Esophagus muscularis mucosa (tissue), 4 donors: ENCODE results near the gene NCAN. TPM values are rescaled to one million over a fixed set of nuclear protein-coding genes. Genes with fewer than 3 reads are reported as not detected.
A peak's percentile ranks its signal among the peaks of the same experiment; 100 is the strongest.

Experiments
- DNase-seq: peaks from one replicate; pipeline ENCODE4 v3.0.0-alpha.2; 2017; ENCODE audit errors: extremely low spot score
- H3K27ac ChIP-seq, 4 donors: fragments of 200-600 bp; sonication (generic); replicated peaks in 1 of 4; 1 replicate in 3 of 4; 2 replicates in 1 of 4; pipeline ENCODE4 v1.5.1; 2016 to 2019; ENCODE audit warnings: mild to moderate bottlenecking in 1 of 4
- H3K27me3 ChIP-seq, 4 donors: fragments of 200-600 bp; sonication (generic); one replicate each; pipeline versions ENCODE4 v1.5.1 to v1.6.0; 2016 to 2019
- H3K36me3 ChIP-seq, 4 donors: fragments of 200-600 bp; sonication (generic); one replicate each; pipeline ENCODE4 v1.5.1; 2016 to 2019
- H3K4me1 ChIP-seq, 4 donors: fragments of 200-600 bp; sonication (generic); one replicate each; pipeline ENCODE4 v1.5.1; 2016 to 2019
- H3K4me3 ChIP-seq, 4 donors: fragments of 200-600 bp; sonication (generic); 1 replicate in 2 of 4; 2 replicates in 2 of 4; pipeline ENCODE4 v1.5.1; 2016 to 2019; ENCODE audit warnings: mild to moderate bottlenecking in 4 of 4, moderate library complexity in 1 of 4
- H3K9me3 ChIP-seq, 4 donors: fragments of 200-600 bp; sonication (generic); 1 replicate in 3 of 4; 2 replicates in 1 of 4; pipeline ENCODE4 v1.5.1; 2016 to 2019
- CTCF ChIP-seq, 3 experiments: fragments of 200-600 bp in 2 of 3; fragments of 450-650 bp in 1 of 3; sonication (generic) in 2 of 3; IDR thresholded peaks; one replicate each; pipeline ENCODE4 v1.5.1; 2017 to 2019; ENCODE audit warnings: antibody characterized with exemption in 3 of 3, mild to moderate bottlenecking in 2 of 3, moderate library complexity in 1 of 3
- EP300 ChIP-seq: sonication (generic); formaldehyde crosslinking; IDR thresholded peaks from one replicate; pipeline ENCODE4 v1.6.1; 2017; ENCODE audit warnings: antibody characterized with exemption
- POLR2A ChIP-seq: fragments of 450-650 bp; IDR thresholded peaks from one replicate; pipeline ENCODE4 v1.6.1; 2017; ENCODE audit warnings: antibody characterized with exemption, moderate library complexity, mild to moderate bottlenecking, low read depth
- POLR2AphosphoS5 ChIP-seq, 2 donors: sonication (generic); formaldehyde crosslinking; IDR thresholded peaks; one replicate each; pipeline ENCODE4 v1.6.1; 2017; ENCODE audit warnings: antibody characterized with exemption in 2 of 2
- WGBS: methylation state at CpG from one replicate; pipeline ENCODE4 v1.1.5; 2018; 5-methylcytosine and 5-hydroxymethylcytosine counted together
- intact Hi-C: fragments of 100-400 bp; cut with DNase I; formaldehyde crosslinking; loops from one replicate; pipeline ENCODE4 v1.15.1; 2023
- total RNA-seq, 4 donors: library from RNA; depleted of rRNA; stranded (reverse); fragments of >200 nt; gene quantifications; one replicate each; pipeline versions ENCODE4 v1.1.0 to v1.2.1, GENCODE V29; 2016

NCAN gene
- total RNA-seq, 4 donors from 2014 or later: 0.17 TPM; not detected in 3

- Histone ChIP-seq H3K4me1 (peaks cover 4 to 12% (median 10%) of the 10 kb centered on the region in 4 donors), H3K27ac (no peak overlapping the region), H3K9me3 (no peaks in the 10 kb centered on the region), H3K36me3 (no peaks in the 10 kb centered on the region), H3K27me3 (peaks cover 0 to 80% (median 28%) of the 10 kb centered on the region in 4 donors), H3K4me3 (no peak overlapping the region)
- intact Hi-C loops: loop anchor here (2.0 kb wide), 1 partner anchor 77 kb away; no protein-coding TSS in a partner anchor
- DNase-seq: no peak
- TF ChIP-seq POLR2A (no peak), POLR2AphosphoS5 (IDR thresholded peaks at IDR 0.05) (no peak), CTCF (IDR thresholded peaks at IDR 0.05) (no peak), EP300 (no peak)
- WGBS: 82% methylated on average over 6 of the region's 6 CpGs
Observed at GRCh38 chr19:19223636-19224035, 11.9 kb downstream of the NCAN start.

DNA sequence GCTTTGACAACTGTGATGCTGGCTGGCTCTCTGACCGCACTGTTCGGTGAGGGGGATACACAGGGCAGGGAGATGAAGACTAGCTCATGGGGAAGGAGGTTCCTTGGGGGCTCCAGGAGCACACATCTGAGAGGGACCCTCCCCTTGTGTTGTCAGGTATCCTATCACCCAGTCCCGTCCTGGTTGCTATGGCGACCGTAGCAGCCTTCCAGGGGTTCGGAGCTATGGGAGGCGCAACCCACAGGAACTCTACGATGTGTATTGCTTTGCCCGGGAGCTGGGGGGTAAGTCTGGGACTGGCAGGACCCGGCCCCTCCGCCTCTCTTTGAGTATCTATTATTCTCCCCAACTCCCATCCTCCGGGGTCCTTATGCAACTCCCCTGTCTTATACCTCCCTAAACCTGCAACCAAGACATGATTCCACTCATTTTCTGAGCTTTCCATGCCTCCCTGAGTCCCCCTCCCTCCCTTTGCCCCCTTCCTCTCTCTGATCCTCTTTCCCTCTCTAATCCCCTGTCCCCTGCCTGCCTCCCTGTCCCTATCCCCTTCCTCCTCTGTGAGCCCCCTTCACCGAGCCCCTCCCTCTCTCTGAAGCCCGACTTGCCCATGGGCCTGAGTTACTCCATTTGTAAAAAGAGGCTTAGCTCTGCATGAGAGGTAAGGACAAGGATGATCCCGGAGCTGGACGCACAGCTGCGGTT lies 12.5 kb downstream of the NCAN start:
- peaks cover 0 to 76% (median 28%) of the 10 kb centered on the region in 4 donors for H3K27me3 ChIP-seq
- no peaks in the 10 kb centered on the region for H3K9me3 ChIP-seq
- DNase-seq: no peak
- peak overlapping the region; percentile 37 to 56 (median 46) for H3K4me3 ChIP-seq
- H3K4me1 ChIP-seq: peaks cover 4 to 12% (median 10%) of the 10 kb centered on the region in 4 donors
- WGBS: 63% methylated on average over 17 of the region's 17 CpGs
- TF ChIP-seq POLR2A: no peak
- no peak for TF ChIP-seq CTCF (IDR thresholded peaks at IDR 0.05)
- TF ChIP-seq POLR2AphosphoS5 (IDR thresholded peaks at IDR 0.05): no peak
- TF ChIP-seq EP300: no peak
- no peaks in the 10 kb centered on the region for H3K36me3 ChIP-seq
- no peak overlapping the region for H3K27ac ChIP-seq
- intact Hi-C loops: loop anchor here (2.0 kb wide), 1 partner anchor 78 kb away; no protein-coding TSS in a partner anchor

GRCh38 chr19:19224852-19225494 lies 13.2 kb downstream of the NCAN start:
- DNase-seq: no peak
- peak; percentile 41 to 59 (median 50) for TF ChIP-seq CTCF (IDR thresholded peaks at IDR 0.05)
- no peak for TF ChIP-seq POLR2AphosphoS5 (IDR thresholded peaks at IDR 0.05)
- Histone ChIP-seq H3K9me3 (no peaks in the 10 kb centered on the region), H3K4me1 (peaks cover 4 to 12% (median 10%) of the 10 kb centered on the region in 4 donors), H3K27ac (no peak overlapping the region), H3K27me3 (peaks cover 0 to 76% (median 28%) of the 10 kb centered on the region in 4 donors), H3K36me3 (no peaks in the 10 kb centered on the region), H3K4me3 (peak overlapping the region; percentile 37 to 56 (median 46))
- intact Hi-C loops: loop anchor here (2.0 kb wide), 1 partner anchor 78 kb away; no protein-coding TSS in a partner anchor
- WGBS: 3% methylated on average over 37 of the region's 59 CpGs

- DNase-seq: no peak
- no peak overlapping the region for H3K27ac ChIP-seq
- H3K36me3 ChIP-seq: no peaks in the 10 kb centered on the region
- H3K9me3 ChIP-seq: no peaks in the 10 kb centered on the region
- H3K27me3 ChIP-seq: peaks cover 0 to 69% (median 28%) of the 10 kb centered on the region in 4 donors
- H3K4me3 ChIP-seq: no peak overlapping the region
- no peak for TF ChIP-seq POLR2A
- no peak for TF ChIP-seq CTCF (IDR thresholded peaks at IDR 0.05)
- TF ChIP-seq POLR2AphosphoS5 (IDR thresholded peaks at IDR 0.05): no peak
- no peak for TF ChIP-seq EP300
- intact Hi-C loops: no loop called here
- H3K4me1 ChIP-seq: peaks cover 4 to 12% (median 10%) of the 10 kb centered on the region in 4 donors
- 80% methylated on average over 5 of the region's 5 CpGs for WGBS
Observed at GRCh38 chr19:19226204-19226603, 14.4 kb downstream of the NCAN start.
